Gastrocnemius medialis (tissue), 4 donors: ENCODE measurements around the gene SRSF1. TPM values are rescaled to one million over a fixed set of nuclear protein-coding genes. Genes with fewer than 3 reads are reported as not detected.
"Not testable (repeated sequence)": the region's sequence is repeated elsewhere in the genome, so short reads cannot be mapped to it uniquely, and the experiment has no call there.

ENCODE experiments used
- ATAC-seq, 2 donors: fragments of 150-250 bp; one replicate each; pipeline ENCODE4 v1.9.1; 2016
- DNase-seq, 2 donors: peaks; one replicate each; pipeline ENCODE4 v3.0.0-alpha.2; 2019
- H3K27ac ChIP-seq, 4 donors: fragments of 200-600 bp; sonication (generic); 1 replicate in 1 of 4; 2 replicates in 3 of 4; pipeline ENCODE4 v1.5.1; 2016 to 2018; ENCODE audit warnings: mild to moderate bottlenecking in 2 of 4, moderate library complexity in 1 of 4
- H3K27me3 ChIP-seq, 3 donors: fragments of 200-600 bp; sonication (generic) in 2 of 3; 1 replicate in 1 of 3; 2 replicates in 2 of 3; pipeline versions ENCODE4 v1.5.1 to v1.6.0; 2016 to 2019; ENCODE audit warnings: mild to moderate bottlenecking in 1 of 3, moderate library complexity in 1 of 3
- H3K36me3 ChIP-seq, 2 donors: fragments of 200-600 bp; sonication (generic) in 1 of 2; one replicate each; pipeline ENCODE4 v1.5.1; 2017 to 2018
- H3K4me1 ChIP-seq, 2 donors: fragments of 200-600 bp; sonication (generic) in 1 of 2; one replicate each; pipeline ENCODE4 v1.5.1; 2016 to 2017; ENCODE audit warnings: mild to moderate bottlenecking in 2 of 2
- H3K4me3 ChIP-seq, 4 donors: fragments of 200-600 bp; sonication (generic) in 3 of 4; 1 replicate in 1 of 4; 2 replicates in 3 of 4; pipeline ENCODE4 v1.5.1; 2016 to 2019; ENCODE audit warnings: mild to moderate bottlenecking in 2 of 4
- H3K9me3 ChIP-seq, 3 donors: fragments of 200-600 bp; sonication (generic) in 2 of 3; 1 replicate in 1 of 3; 2 replicates in 2 of 3; pipeline ENCODE4 v1.5.1; 2016 to 2019
- CTCF ChIP-seq, 5 experiments: fragments of 450-650 bp in 3 of 5; fragments of 200-600 bp in 2 of 5; sonication (generic) in 2 of 5; IDR thresholded peaks in 4 of 5; conservative IDR thresholded peaks in 1 of 5; 1 replicate in 4 of 5; 2 replicates in 1 of 5; pipeline ENCODE4 v1.5.1; 2016 to 2019; ENCODE audit warnings: antibody characterized with exemption in 5 of 5, mild to moderate bottlenecking in 3 of 5, moderate library complexity in 3 of 5
- POLR2A ChIP-seq, 2 donors: fragments of 450-650 bp; IDR thresholded peaks; one replicate each; pipeline ENCODE4 v1.6.1; 2017; ENCODE audit warnings: antibody characterized with exemption in 2 of 2, mild to moderate bottlenecking in 2 of 2, moderate library complexity in 2 of 2
- in situ Hi-C, 4 donors: fragments of 200-750 bp; cut with MboI; loops; one replicate each; pipeline versions ENCODE4 v1.15.0 to v1.8.0; 2017; ENCODE audit warnings: low sequenced_read_pairs in 4 of 4
- intact Hi-C: fragments of 100-400 bp; cut with DNase I; formaldehyde crosslinking; loops from one replicate; pipeline ENCODE4 v1.15.1; 2023; ENCODE audit warnings: low total_unique reads
- total RNA-seq, 4 donors: library from RNA; depleted of rRNA; stranded (reverse); fragments of >200 nt; gene quantifications; one replicate each; pipeline versions ENCODE4 v1.1.0 to v1.2.3, GENCODE V29; 2016

Gene SRSF1
- total RNA-seq, 4 donors from 2014 or later: 69.4 to 85.4 (median 82.2) TPM

GRCh38 chr17:57976594-57976993 is 30.5 kb downstream of the SRSF1 start:
- Histone ChIP-seq H3K36me3 (peaks cover 2 to 80% of the 10 kb centered on the region in 2 donors), H3K27me3 (no peaks in the 10 kb centered on the region), H3K4me3 (no peak overlapping the region), H3K4me1 (peaks cover 41 to 68% of the 10 kb centered on the region in 2 donors), H3K9me3 (no peaks in the 10 kb centered on the region), H3K27ac (peak overlapping the region; percentile 65 to 99 (median 82))
- DNase-seq: no peak
- intact Hi-C loops (no loop called here), in situ Hi-C loops (loop anchor here in 2 of 4 donors (25.0 kb wide), 3 partner anchors 389 to 889 kb away; partner anchors contain the start of genes AKAP1 (in 1 of the 2) and MSI2 (in 1 of the 2))
- ATAC-seq: peak in 1 of 2 donors; percentile 62
- no peak for TF ChIP-seq CTCF (IDR thresholded peaks at IDR 0.05 in 4 of 5, conservative IDR thresholded peaks at IDR 0.05 in 1 of 5)

DNA sequence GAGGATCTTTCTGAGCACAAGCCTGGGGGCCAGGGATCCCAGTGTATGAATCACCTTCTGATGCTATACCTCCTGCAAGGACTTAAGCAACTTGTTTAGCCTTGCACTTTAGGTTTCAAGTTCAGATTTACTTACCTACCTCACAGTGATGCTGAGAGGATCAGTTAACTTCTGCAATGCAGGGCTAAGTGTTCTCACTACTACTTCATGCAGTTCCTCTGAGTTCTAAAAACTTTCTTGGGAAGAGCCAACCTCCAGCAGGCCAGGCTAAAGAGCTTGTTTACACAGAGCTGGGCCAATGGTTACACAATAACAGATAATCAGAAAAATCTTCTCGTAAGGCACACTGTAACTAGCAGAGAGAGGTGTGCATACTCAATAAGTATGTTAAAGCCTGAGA is 32.0 kb downstream of the SRSF1 start:
- no peaks in the 10 kb centered on the region for H3K9me3 ChIP-seq
- H3K27me3 ChIP-seq: no peaks in the 10 kb centered on the region
- H3K36me3 ChIP-seq: peaks cover 2 to 65% of the 10 kb centered on the region in 2 donors
- no peak overlapping the region for H3K4me3 ChIP-seq
- in situ Hi-C loops: loop anchor here in 2 of 4 donors (25.0 kb wide), 3 partner anchors 388 to 888 kb away; partner anchors contain the start of genes AKAP1 (in 1 of the 2) and MSI2 (in 1 of the 2)
- TF ChIP-seq POLR2A (IDR thresholded peaks at IDR 0.05) (peak; percentile 28 to 57), CTCF (IDR thresholded peaks at IDR 0.05 in 4 of 5, conservative IDR thresholded peaks at IDR 0.05 in 1 of 5) (no peak)
- ATAC-seq: peak; percentile 54 to 82
- H3K4me1 ChIP-seq: peaks cover 26 to 53% of the 10 kb centered on the region in 2 donors
- intact Hi-C loops: no loop called here
- H3K27ac ChIP-seq: peak overlapping the region; percentile 65 to 99 (median 82)
- DNase-seq: no peak

GRCh38 chr17:57974053-57974824 is 32.8 kb downstream of the SRSF1 start:
- H3K9me3 ChIP-seq, H3K27me3 ChIP-seq, in situ Hi-C loops, DNase-seq, intact Hi-C loops, H3K4me3 ChIP-seq: not testable (repeated sequence)
- ATAC-seq: peak in 1 of 2 donors; percentile 19
- H3K4me1 ChIP-seq: peaks cover 25 to 50% of the 10 kb centered on the region in 2 donors
- peak overlapping the region; percentile 65 to 99 (median 82) for H3K27ac ChIP-seq
- peaks cover 2 to 57% of the 10 kb centered on the region in 2 donors for H3K36me3 ChIP-seq

DNA sequence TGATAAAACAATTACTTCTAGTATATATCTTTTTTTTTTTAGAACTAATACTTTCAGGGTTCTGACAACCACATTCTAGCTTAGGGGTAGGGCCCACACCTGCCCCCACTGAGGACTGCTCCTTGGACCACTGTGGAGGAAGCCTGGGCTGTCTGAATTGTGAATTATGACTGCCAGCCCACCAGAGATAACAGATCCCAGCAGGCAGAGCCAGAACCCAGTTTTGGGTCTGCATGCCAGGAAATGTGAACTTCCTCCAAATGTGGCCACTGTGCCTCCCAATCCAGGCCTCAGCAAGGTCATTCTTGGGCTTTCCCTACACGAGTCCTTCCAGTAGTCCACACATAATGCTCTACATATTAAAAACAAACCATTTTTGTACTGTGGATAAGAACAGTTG is 34.9 kb downstream of the SRSF1 start:
- Histone ChIP-seq H3K9me3 (no peaks in the 10 kb centered on the region), H3K4me3 (no peak overlapping the region), H3K4me1 (peaks cover 18 to 33% of the 10 kb centered on the region in 2 donors), H3K36me3 (peaks cover 2 to 38% of the 10 kb centered on the region in 2 donors), H3K27ac (peak overlapping the region in 1 of 4 donors; percentile 56), H3K27me3 (no peaks in the 10 kb centered on the region)
- no peak for TF ChIP-seq CTCF (IDR thresholded peaks at IDR 0.05 in 4 of 5, conservative IDR thresholded peaks at IDR 0.05 in 1 of 5)
- TF ChIP-seq POLR2A (IDR thresholded peaks at IDR 0.05): no peak
- intact Hi-C loops: no loop called here
- ATAC-seq (no peak), DNase-seq (no peak)
- in situ Hi-C loops: no loop called here

GRCh38 chr17:57971572-57971971 is 35.5 kb downstream of the SRSF1 start:
- peak overlapping the region in 1 of 4 donors; percentile 56 for H3K27ac ChIP-seq
- peaks cover 22 to 34% of the 10 kb centered on the region in 2 donors for H3K4me1 ChIP-seq
- intact Hi-C loops: no loop called here

More at GRCh38 chr17:57971572-57971971, 35.5 kb downstream of the SRSF1 start:
- in situ Hi-C loops: no loop called here
- DNase-seq (no peak), ATAC-seq (no peak)
- H3K9me3 ChIP-seq: no peaks in the 10 kb centered on the region
- peaks cover 2 to 32% of the 10 kb centered on the region in 2 donors for H3K36me3 ChIP-seq
- no peaks in the 10 kb centered on the region for H3K27me3 ChIP-seq
- TF ChIP-seq CTCF (IDR thresholded peaks at IDR 0.05 in 4 of 5, conservative IDR thresholded peaks at IDR 0.05 in 1 of 5): no peak
- H3K4me3 ChIP-seq: no peak overlapping the region
